Measurements from ENCODE around the gene P2RX6. TPM values are rescaled to one million over a fixed set of nuclear protein-coding genes. Genes with fewer than 3 reads are reported as not detected.

P2RX6 gene
- total and polyA plus RNA-seq, 9 of the 15 experiments (the other 6 are each of a cell fraction or from before 2014, with no cell fraction given), result 0.01 to 3.9 (median 1.5) TPM; not detected in 1

GRCh38 chr22:21042978-21043859 is 28.3 kb downstream of the P2RX6 start (continued):
- TF ChIP-seq EHMT2 (IDR thresholded peaks at IDR 0.05) (no peak), HDAC2 (IDR thresholded peaks at IDR 0.05) (no peak), ZNF699 (CRISPR knock-in tag; IDR thresholded peaks at IDR 0.05; ENCODE audit: insufficient replicate concordance) (no peak), XRCC5 (IDR thresholded peaks at IDR 0.05; ENCODE audit: low read depth, low read length) (0 out of 2 replicates have a peak, but pooled peaks have one; percentile 17), CBX5 (IDR thresholded peaks at IDR 0.05; ENCODE audit: borderline replicate concordance, low read depth) (no peak), SP1 (CRISPR knock-in tag; IDR thresholded peaks at IDR 0.05) (no peak), HDAC3 (IDR thresholded peaks at IDR 0.05; ENCODE audit: borderline replicate concordance, partially characterized antibody) (no peak), POLR3A (IDR thresholded peaks at IDR 0.05; ENCODE audit: borderline replicate concordance, extremely low read depth, insufficient read depth, insufficient read length) (no peak)
- TF ChIP-seq, protein P1, sequence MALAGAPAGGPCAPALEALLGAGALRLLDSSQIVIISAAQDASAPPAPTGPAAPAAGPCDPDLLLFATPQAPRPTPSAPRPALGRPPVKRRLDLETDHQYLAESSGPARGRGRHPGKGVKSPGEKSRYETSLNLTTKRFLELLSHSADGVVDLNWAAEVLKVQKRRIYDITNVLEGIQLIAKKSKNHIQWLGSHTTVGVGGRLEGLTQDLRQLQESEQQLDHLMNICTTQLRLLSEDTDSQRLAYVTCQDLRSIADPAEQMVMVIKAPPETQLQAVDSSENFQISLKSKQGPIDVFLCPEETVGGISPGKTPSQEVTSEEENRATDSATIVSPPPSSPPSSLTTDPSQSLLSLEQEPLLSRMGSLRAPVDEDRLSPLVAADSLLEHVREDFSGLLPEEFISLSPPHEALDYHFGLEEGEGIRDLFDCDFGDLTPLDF (CRISPR knock-in tag; IDR thresholded peaks at IDR 0.05), result peak; percentile 23; the same call in 1 of the 2 replicates

All from K562 (cell line).